Prostate gland (tissue), 2 donors: ENCODE measurements around the gene DOP1A.

Source experiments
- POLR2A ChIP-seq: fragments of 450-650 bp; IDR thresholded peaks from one replicate; pipeline ENCODE4 v1.6.1; 2016; ENCODE audit warnings: antibody characterized with exemption, mild to moderate bottlenecking
- POLR2AphosphoS5 ChIP-seq: sonication (generic); formaldehyde crosslinking; IDR thresholded peaks from one replicate; pipeline ENCODE4 v1.6.1; 2017; ENCODE audit warnings: antibody characterized with exemption
- TF ChIP-seq, protein P1 (sequence below), 4 experiments: fragments of 200-600 bp in 2 of 4; fragments of 450-650 bp in 2 of 4; sonication (generic) in 2 of 4; IDR thresholded peaks; 1 replicate in 3 of 4; 2 replicates in 1 of 4; pipeline ENCODE4 v1.5.1; 2016 to 2019; ENCODE audit warnings: antibody characterized with exemption in 4 of 4, mild to moderate bottlenecking in 2 of 4, moderate library complexity in 2 of 4

DNA sequence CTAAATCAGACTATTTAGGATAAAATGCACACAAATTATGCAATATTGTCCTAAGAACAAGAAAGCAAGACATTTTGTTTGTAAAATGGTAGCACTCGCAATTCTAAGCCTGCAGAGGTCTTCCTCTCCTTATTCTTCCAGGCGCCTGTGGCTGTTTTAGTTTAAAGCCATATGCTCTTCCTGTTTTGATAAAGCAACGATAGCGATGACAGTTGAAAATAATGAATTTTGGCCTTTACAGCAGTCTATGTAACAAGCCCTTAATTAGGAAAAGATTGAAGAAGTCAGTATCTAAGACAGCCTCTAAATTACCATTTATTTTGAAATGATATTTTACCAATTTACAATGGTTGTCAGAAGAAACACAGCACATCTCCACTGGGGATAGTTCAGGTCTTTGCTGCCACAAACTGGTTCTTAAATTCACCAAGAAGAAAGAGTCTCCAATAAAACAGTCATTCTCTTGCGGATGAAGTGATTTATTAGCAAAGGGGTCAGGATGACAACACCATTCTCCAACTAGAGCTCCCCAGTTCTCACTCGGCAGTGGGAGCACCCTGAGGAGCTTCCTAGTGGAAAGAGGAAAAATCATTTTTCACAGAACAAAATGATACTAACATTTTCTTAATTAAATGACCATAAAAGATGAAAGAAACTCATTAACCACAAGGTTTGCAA lies 23.2 kb upstream of the DOP1A start:
- TF ChIP-seq, protein P1, sequence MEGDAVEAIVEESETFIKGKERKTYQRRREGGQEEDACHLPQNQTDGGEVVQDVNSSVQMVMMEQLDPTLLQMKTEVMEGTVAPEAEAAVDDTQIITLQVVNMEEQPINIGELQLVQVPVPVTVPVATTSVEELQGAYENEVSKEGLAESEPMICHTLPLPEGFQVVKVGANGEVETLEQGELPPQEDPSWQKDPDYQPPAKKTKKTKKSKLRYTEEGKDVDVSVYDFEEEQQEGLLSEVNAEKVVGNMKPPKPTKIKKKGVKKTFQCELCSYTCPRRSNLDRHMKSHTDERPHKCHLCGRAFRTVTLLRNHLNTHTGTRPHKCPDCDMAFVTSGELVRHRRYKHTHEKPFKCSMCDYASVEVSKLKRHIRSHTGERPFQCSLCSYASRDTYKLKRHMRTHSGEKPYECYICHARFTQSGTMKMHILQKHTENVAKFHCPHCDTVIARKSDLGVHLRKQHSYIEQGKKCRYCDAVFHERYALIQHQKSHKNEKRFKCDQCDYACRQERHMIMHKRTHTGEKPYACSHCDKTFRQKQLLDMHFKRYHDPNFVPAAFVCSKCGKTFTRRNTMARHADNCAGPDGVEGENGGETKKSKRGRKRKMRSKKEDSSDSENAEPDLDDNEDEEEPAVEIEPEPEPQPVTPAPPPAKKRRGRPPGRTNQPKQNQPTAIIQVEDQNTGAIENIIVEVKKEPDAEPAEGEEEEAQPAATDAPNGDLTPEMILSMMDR (IDR thresholded peaks at IDR 0.05) = no peak
- TF ChIP-seq POLR2A = no peak
- TF ChIP-seq POLR2AphosphoS5 = no peak
